Adipose tissue (tissue), 3 donors: Measurements from ENCODE around the gene RDH11. TPM values are rescaled to one million over a fixed set of nuclear protein-coding genes. Genes with fewer than 3 reads are reported as not detected.
"Not testable (repeated sequence)": the region's sequence is repeated elsewhere in the genome, so short reads cannot be mapped to it uniquely, and the experiment has no call there.

Experiments used
- H3K27ac ChIP-seq: one replicate; pipeline ENCODE4 v1.5.1; 2013; ENCODE audit warnings: low read depth, low read length
- WGBS, 3 donors: extraction: QIAGEN DNeasy Blood & Tissue Kit; methylation state at CpG; one replicate each; pipeline ENCODE4 v1.1.7; 2013; 5-methylcytosine and 5-hydroxymethylcytosine counted together
- polyA plus RNA-seq, 3 donors: library from polyadenylated mRNA; stranded (reverse); fragments of 200-250 nt; gene quantifications; one replicate each; pipeline ENCODE4 v1.2.3, GENCODE V29; 2013
- donor health status: healthy with polysubstance abuse.
- donor health status: Bipolar disorder and iron deficiency.
- donor health status: healthy.

The RDH11 gene
- polyA plus RNA-seq, 3 donors, result 15.2 to 21.6 (median 17.3) TPM

DNA sequence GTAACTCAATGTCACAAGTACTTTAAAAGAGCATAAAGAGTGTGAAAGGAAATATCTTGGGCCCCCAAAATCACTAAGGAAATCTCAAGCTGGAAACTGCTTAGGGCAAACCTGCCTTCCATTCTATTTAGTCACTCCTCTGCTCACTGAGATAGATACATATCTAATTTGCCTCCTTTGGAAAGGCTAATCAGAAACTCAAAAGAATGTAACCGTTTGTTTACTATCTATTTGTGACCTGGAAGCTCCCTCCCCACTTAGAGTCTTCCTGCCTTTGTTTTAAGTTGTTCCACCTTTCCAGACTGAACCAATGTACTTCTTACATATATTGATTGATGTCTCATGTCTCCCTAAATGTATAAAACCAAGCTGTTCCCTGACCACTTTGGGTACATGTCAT is 14.2 kb upstream of the RDH11 start:
- H3K27ac ChIP-seq, result not testable (repeated sequence)
- whole genome bisulfite sequencing, 3 donors, result 57 to 72% (median 64%) methylated on average over 1 of the region's 1 CpG

DNA sequence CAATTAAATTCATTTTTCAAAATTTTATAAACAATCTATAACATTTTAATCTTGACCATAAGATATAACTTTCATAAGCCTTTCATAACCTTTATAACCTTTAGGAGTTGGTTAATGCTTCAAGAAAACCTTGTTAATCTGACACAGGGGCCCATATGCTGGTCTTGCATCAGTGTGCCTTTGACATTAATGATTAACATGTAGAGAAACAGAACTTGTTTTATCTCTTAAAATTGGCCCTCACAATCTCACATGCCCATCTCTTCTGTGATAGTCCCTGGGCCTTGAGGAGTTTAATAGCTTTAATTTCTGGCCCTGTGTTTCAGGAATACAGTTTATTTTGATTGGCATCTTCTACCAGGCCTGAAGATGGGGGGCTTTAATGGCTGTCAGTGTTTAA is 13.8 kb upstream of the RDH11 start:
- H3K27ac ChIP-seq, result not testable (repeated sequence)

DNA sequence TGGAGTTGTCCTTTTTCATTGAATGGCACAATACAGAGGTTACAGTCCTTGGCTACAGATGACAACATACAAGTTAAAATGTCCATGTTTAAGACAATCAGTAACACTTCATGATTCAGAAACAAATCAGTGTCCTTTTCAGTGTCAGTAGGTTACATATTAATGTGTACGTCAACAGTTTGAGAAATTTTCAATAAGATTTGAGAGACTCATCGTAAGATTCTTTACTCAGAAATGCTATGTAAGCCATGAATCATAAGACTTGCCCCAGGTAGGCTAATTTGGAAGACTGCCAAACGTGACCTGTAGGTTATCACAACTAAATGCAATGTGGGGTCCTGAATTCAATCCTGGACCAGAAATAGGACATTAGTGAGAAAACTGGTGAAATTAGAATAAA is 9.6 kb upstream of the RDH11 start:
- 59 to 74% (median 67%) methylated on average over 3 of the region's 3 CpGs for WGBS, 3 donors
- no peak overlapping the region for H3K27ac ChIP-seq

DNA sequence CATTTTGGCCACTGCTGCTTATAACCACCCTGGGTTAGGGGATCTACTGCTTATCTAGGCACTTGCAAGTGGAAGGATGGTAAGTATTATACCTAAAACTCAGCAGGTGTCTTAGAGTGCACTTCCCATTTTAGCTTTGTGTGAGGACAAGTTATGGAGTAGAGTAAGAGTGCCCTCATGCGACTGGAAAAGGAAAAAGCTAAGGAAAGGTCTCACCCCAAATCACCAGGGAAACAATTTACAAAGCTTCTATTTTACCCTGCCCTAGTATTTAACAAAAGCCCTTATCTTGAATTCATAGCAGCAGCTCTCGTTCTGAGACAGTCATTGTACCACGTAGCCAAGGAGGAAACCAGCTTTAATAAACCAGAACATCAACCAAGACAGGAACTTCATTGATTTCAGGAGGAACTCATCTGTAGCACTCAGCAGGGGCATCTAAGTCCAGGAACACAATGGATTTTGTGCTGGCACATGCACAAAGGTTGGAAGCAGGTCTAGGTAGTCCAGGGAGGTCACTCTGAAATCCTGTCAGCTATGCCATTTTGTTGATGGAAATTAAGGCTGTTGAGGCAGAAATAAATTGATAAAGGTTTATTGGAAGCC is 9.0 kb upstream of the RDH11 start:
- 0 to 1% (median 0%) methylated on average over 3 of the region's 3 CpGs for WGBS, 3 donors
- no peak overlapping the region for H3K27ac ChIP-seq

DNA sequence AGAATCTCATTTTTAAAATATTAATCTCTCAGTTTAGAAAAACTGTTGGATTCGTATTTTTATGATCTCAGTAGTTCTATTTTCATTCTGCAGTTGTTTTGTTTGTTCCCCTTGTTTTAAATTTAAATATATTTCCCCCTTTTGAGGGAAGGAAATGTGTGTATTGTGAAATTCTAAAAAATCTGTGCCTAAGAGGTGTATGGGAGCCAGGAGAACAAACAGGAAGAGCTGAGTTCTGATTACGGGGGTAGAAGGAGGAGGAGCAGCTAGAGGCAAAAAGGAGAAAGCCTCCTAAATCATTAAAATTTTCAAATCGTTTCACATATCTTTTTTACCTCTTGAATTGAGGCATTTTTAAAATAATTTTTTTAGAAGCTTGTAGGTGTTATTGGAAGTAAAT is 8.4 kb upstream of the RDH11 start:
- H3K27ac ChIP-seq, result no peak overlapping the region
- WGBS, 3 donors, result 36 to 48% (median 38%) methylated on average over 3 of the region's 3 CpGs

DNA sequence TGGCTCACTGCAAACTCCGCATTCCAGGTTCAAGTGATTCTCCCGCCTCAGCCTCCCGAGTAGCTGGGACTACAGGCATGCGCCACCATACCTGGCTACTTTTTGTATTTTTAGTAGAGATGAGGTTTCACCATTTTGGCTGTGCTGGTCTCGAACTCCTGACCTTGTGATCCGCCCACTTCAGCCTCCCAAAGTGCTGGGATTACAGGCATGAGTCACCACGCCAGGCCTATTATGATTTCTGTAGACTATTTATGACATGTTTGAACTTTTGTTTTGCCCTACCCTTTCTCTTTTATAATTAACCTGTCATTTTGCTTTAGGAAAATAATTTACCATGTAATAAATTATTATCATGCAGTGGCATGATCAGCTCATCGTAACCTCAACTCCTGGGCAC is 5.9 kb upstream of the RDH11 start, which contains the start of gene RDH12:
Gene RDH12, plus strand, starts transcription at position 395 of the 400 bp plus-strand sequence. CDS start 20,757 bp downstream, outside the sequence.
- 85 to 92% (median 92%) methylated on average over 8 of the region's 8 CpGs for WGBS, 3 donors
- H3K27ac ChIP-seq, result not testable (repeated sequence)

DNA sequence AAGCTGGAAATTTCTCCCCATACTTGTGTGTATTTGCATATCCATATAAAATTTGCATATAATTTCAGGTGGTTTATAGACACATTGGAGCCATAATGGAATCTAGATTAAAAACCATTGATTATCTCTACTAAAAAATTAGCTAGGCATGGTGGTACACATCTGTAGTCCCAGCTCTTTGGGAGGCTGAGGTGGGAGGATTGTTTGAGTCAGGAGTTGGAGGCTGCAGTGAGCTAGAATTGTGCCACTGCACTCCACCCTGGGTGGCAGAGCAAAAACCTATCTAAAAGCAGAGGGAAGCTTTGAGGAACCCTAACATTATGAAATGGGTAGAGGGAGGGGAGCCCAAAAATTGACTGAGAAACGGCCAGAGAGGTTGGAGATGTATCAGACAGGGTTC is 2.6 kb upstream of the RDH11 start:
- WGBS, 3 donors, result 58 to 70% (median 62%) methylated on average over 1 of the region's 1 CpG
- no peak overlapping the region for H3K27ac ChIP-seq

DNA sequence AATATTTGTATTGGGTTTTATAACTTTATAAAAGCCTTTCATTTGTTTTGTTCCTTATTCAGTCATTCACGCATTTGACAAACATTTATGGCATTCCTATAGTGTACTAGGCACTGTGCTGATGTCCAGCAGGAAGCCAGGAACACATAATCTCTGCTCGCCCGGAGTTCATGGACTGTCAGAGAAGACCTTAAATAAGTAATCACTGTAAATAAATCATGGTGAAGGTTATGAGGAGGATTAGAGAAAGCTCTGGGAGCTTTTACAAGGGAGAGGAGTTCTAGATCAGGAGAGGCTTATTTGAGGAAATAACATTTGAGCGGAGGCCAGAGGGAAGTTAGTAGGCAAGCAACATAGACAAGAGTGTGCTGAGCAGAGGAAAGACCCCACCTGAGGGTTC is 1.4 kb upstream of the RDH11 start:
- WGBS, 3 donors, result 75 to 83% (median 81%) methylated on average over 4 of the region's 4 CpGs
- H3K27ac ChIP-seq, result no peak overlapping the region

DNA sequence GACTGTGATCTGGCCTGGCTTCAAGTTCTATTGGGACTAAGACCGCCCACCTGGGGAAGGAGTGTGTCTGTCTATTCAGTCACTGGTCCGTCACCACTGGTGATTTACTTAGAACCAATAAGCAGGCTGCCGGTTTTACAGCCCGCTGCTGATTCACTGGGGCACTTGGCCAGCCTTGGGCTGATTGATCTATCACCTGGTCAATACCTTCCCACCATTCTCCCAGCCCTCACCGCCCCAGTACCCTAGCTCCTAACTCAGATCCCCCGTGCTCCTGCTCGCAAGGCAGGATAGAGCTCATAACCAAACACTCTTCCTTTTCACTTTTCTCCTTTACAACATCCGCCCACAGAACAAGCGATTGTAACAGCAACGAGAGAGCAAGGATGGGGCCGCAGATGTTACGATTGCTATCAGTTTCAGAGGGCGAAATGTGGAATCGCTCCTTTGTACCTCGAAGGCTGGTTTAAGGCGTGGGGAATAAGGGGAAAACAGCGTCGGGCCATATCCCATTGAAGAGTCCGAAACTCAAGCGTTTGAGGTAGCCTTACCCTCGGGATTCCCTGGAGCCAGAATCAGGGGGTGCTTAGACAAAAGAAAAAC is 672 bp downstream of the RDH11 start:
- peak overlapping the region; percentile 68 for H3K27ac ChIP-seq
- 2% methylated on average over 21 of the region's 21 CpGs for WGBS, 3 donors

DNA sequence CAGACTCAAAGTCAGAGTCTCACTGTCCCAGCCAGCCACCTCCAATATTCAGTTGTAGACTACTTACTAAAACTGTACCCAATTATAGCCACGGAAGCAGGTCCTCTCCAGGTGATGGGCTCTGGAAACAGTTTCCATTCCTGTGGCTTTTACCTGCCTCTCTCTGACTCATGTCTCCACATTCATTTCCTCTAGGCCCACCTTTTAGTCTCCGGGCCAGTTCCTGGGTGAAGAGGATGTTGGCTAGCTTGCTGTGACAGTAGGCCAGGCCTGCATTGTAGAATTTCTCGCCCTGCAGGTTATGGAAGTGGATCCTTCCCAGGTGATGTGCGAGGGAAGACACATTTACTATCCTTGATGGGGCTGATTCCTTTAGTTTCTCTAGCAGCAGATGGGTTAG is 5.6 kb downstream of the RDH11 start:
- WGBS, 3 donors, result 95 to 98% (median 97%) methylated on average over 4 of the region's 4 CpGs
- no peak overlapping the region for H3K27ac ChIP-seq

DNA sequence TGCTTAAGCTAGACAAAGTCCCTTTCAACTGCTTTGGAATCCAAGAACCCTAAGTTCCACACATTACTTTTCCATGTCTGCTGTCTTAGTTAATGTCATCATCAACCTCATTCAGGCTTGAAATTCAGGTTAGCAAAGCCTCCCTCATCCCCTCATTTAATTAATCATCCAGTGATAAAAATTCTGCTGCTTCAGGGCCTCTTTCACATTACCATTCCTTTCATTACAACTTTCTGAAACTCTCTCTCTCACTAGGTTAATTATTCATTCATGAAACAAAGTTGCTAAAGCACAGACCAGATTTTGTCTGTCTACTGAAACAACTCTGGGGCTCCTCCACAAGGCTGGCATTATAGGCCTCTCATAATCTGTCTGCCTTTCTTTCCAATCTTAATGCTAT is 11.7 kb downstream of the RDH11 start:
- H3K27ac ChIP-seq, result no peak overlapping the region

DNA sequence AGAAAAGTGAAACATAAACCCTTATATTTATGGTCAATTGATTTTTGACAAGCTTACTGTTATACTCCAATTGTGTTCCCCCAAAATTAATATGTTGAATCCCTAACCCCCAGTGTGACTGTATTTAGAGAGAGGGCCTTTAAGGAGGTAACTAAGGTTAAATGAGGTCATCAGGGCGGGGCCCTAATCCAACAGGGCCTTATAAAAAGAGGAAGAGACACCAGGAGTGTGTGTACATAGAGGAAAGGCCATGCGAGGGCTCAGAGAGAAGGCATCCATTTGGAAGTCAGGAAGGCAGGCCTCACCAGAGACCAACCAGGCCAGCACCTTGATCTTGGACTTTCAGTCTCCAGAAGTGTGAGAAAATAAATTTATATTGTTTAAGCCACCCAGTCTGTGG is 14.6 kb downstream of the RDH11 start:
- no peak overlapping the region for H3K27ac ChIP-seq
- 57 to 92% (median 65%) methylated on average over 2 of the region's 2 CpGs for WGBS, 3 donors

DNA sequence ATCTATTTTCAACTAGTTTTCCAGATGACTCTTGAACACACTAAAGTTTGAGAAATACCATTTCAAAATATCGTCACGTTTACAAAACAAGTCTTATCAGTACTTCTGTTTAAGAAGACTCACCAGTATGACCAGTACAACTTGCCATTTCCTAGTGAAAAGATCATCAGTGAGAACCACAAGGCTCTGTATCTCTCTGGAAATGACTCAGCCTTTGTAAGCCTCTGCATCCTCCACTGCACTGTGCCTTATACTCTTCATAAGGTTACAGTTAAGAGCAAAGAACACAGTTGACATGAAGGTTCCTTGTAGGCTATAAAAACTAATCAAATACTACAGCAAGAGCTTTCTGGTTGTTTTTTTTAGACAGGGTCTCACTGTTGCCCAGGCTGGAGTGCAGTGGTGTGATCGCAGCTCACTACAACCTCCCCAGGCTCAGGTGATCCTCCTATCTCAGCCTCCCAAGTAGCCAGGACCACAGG is 15.4 kb downstream of the RDH11 start:
- H3K27ac ChIP-seq, result no peak overlapping the region
- 66 to 90% (median 68%) methylated on average over 3 of the region's 3 CpGs for WGBS, 3 donors

DNA sequence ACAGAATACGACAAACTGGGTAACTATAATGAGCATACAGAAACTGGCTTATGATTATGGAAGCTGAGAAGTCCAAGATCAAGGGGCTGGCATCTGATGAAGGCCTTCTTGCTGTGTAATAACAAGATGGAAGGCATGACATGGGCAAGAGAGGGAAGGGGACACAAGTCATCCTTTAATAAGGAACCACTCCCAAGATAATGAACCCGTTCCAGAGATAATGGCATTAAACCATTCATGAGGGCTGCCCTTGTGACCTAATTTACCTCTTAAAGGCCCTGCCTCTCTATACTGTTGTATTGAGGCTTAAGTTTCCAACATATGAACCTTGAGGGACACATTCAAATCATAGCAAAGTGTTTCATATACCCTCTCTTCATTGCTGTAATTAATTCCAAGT is 16.6 kb downstream of the RDH11 start:
- no peak overlapping the region for H3K27ac ChIP-seq
- 68 to 90% (median 74%) methylated on average over 2 of the region's 2 CpGs for WGBS, 3 donors

DNA sequence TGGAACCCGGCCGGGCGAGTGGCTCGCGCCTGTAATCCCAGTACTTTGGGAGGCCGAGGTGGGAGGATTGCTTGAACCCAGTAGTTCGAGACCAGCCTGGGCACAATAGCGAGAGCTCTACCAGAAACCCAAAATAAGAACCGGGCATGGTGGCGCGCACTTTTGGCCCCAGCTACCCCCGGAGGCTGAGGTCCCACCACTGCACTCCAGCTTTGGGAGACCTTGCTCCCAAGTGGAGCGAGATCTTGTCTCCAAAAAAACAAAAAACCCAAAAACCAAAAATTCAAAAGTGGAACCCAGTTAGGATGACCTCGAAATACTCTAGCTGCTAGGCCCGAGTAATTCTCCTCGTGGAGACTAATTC is 20.4 kb downstream of the RDH11 start:
- peak overlapping the region; percentile 95 for H3K27ac ChIP-seq
- 29 to 37% (median 33%) methylated on average over 16 of the region's 16 CpGs for WGBS, 3 donors

DNA sequence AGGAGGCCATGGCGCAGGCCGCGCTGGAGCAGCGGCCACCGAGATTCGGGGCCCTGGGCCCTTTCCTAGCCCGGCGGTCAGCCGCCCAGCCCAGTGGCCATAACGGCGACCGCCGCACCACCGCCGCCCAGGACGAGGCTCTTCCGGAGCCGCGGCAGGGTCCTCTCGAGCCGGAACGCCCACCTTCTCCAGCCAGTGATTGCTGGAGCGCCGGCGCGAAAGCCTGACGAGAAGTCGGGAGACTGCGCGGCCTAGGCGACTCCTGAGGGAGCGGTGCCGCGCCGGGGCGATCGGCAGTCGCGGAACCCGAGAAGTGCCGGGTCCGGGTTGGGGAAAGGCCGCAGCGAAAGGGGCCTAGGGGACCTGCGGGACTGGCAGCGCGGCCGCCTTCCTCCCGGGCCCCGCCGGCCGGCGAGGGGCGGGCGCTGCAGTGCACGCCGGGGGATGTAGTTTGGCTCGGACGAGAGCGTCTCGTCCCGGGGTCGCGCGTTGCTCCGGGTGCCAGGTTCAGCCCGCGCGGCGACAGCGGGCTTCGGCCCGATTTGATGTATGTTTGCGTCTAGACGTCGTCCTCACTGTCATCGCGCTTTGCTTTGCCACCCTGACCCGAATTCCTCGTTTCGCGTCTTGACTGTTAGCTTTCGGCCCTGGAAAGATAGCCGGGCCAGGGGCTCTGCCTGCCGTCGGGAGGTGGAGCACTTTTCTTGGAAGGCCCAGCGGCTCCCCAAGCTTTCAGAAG is 20.9 kb downstream of the RDH11 start, which contains the start of gene VTI1B:
Gene VTI1B, minus strand, starts transcription at position 153 of the 739 bp plus-strand sequence. Its CDS starts 143 bp downstream, at position 10.
- WGBS, 3 donors, result 0 to 1% (median 0%) methylated on average over 85 to 87 of the region's 87 CpGs
- H3K27ac ChIP-seq, result peak within 1 kb of the TSS; percentile 95

DNA sequence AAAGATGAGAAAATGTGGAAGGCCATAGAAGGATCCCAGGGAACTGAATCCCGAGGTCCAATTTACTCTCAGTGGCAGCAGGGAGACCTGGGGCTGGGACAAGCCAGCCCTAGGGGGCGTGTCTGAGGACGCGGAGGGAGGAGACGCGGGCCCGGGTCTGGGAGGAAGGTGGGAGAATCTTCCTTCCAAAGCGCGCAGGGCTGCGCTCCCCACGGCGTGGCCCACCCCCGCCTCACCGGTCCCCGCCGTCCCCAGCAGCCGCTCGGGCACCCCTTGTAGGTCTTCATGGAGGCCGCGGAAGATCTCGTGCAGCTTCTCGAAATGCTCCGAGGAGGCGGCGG is 21.5 kb downstream of the RDH11 start:
- WGBS, 3 donors, result 0 to 2% (median 1%) methylated on average over 13 to 25 of the region's 25 CpGs

DNA sequence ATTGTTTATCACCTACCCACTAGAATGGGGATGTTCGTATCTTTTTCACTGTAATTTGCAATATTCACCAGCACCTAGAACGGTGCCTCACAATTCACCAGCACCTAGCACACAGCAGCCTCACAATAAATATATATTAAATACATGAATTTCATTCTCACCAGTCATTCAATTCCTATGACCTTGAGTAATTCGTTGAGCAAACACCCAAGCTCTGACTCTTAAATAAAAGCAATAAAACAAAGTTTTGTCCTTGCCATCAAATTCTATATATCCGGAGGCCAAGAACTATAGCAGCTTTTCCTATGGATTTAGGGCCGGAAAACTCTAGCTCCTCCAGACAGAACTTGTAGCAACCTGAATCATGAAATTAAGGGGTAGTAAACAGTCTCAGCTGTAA is 22.1 kb downstream of the RDH11 start:
- WGBS, 3 donors, result 23 to 47% (median 45%) methylated on average over 5 of the region's 5 CpGs
- no peak overlapping the region for H3K27ac ChIP-seq

More for the DNA sequence above, 21.5 kb downstream of the RDH11 start:
- peak overlapping the region; percentile 95 for H3K27ac ChIP-seq

DNA sequence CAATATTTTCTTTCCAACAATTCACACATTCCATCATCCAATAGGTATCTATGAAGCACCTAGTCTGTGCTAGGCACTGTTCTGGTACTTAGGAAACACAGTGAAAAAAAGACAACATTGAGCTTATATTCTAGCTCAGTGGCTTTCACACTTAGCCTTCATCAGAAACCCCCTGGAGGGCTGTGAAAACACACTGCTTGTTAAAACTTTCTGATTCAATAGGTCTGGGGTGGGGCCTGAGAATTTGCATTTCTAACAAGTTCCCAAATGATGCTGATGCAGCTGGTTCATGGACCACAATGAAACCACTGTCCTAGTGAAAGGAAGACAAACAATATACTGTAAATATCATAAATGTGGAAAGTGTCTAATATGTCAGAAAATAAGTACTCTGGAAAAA is 27.0 kb downstream of the RDH11 start:
- H3K27ac ChIP-seq, result no peak overlapping the region
